ENCODE results near the gene PAPPA2. TPM values are rescaled to one million over a fixed set of nuclear protein-coding genes. Genes with fewer than 3 reads are reported as not detected.

The PAPPA2 gene
- total RNA-seq, 1 experiment from 2014 or later: 0.03 TPM

DNA sequence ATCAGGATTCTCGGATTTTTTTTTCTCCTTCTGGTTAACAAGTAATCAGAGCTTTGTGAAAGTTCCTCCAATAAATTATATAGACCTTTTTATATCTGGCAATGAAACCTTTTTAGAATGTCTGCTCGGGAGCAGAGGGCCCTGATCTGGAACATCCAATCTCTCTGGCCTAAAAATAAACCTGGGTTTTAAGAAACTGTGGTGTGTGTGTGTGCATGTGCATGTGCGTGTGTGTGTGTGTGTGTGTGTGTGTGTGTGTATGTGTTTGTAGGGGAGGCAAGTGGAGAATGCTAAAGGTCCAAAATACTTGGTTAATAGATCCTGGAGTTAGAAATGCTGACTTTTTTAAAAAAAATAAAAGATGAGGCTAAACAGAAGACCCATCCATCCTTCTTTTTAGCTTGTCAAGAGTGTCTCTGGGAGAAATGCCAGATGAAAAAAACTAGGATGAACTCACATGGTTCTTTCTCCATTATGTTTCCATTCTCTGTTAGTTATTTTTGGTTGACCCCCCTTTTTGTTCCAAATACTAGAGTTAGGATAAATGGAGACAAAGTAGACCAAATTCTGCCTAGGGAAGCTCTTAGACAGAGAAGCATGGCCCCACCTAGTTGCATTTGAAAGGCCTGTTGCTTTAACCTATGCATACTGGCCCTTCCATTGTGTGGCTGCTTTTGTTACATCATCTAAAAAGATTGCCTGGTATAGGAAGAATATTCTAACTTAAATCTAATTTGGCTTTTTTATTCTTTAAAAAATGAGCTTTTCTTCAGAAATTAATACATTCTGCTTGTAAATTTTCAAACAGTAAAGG lies 175.9 kb downstream of the PAPPA2 start:
- CTCF ChIA-PET: no interaction called here

DNA sequence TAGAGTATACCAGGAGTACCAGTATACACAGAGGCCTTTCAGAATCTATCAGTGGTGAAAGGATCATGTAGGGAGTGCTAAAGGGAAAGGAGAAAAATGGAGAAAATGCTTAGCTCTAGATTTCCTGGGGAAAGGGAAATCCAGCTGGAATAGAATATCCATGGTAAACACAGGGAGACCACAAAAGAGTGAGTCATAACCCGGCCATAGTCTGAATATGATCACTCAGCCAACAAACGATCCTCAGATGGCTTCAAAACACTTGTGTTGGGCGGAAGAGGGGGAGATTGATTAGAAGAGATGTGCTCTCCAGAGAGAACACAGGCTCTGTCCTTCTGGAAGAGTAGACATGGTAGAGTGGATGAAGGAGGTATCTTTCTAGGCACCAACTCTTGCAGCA lies 180.6 kb downstream of the PAPPA2 start:
- DNase-seq (ENCODE audit: low read depth, low spot score) (no peak), ATAC-seq (no peak)
- in situ Hi-C loops (cut with HindIII; ENCODE audit: low pct_unique_long_range_greater_than_20kb, low sequenced_read_pairs): no loop called here
- no peak overlapping the region for H3K4me3 ChIP-seq (ENCODE audit: low read depth in 2 of 2, low read length in 2 of 2)
- ChIA-PET POLR2A (no interaction called here), CTCF (no interaction called here)
- H3K9me3 ChIP-seq (ENCODE audit: control insufficient read depth, insufficient read depth, low read depth, low read length): no peaks in the 10 kb centered on the region
- intact Hi-C loops (cut with micrococcal nuclease; ENCODE audit: unreplicated experiment): no loop called here
- no peaks in the 10 kb centered on the region for H3K36me3 ChIP-seq (ENCODE audit: control insufficient read depth, insufficient read depth, low read length)
- no peaks in the 10 kb centered on the region for H3K27me3 ChIP-seq (ENCODE audit: control insufficient read depth, insufficient read depth, low read length)
- no peaks in the 10 kb centered on the region for H3K4me1 ChIP-seq (ENCODE audit: control insufficient read depth, insufficient read depth, low read length)
- BruUV-seq (replicated peaks): no TSS peak
- no peak overlapping the region for H3K27ac ChIP-seq (ENCODE audit: low read length)
- TF ChIP-seq, protein P1, sequence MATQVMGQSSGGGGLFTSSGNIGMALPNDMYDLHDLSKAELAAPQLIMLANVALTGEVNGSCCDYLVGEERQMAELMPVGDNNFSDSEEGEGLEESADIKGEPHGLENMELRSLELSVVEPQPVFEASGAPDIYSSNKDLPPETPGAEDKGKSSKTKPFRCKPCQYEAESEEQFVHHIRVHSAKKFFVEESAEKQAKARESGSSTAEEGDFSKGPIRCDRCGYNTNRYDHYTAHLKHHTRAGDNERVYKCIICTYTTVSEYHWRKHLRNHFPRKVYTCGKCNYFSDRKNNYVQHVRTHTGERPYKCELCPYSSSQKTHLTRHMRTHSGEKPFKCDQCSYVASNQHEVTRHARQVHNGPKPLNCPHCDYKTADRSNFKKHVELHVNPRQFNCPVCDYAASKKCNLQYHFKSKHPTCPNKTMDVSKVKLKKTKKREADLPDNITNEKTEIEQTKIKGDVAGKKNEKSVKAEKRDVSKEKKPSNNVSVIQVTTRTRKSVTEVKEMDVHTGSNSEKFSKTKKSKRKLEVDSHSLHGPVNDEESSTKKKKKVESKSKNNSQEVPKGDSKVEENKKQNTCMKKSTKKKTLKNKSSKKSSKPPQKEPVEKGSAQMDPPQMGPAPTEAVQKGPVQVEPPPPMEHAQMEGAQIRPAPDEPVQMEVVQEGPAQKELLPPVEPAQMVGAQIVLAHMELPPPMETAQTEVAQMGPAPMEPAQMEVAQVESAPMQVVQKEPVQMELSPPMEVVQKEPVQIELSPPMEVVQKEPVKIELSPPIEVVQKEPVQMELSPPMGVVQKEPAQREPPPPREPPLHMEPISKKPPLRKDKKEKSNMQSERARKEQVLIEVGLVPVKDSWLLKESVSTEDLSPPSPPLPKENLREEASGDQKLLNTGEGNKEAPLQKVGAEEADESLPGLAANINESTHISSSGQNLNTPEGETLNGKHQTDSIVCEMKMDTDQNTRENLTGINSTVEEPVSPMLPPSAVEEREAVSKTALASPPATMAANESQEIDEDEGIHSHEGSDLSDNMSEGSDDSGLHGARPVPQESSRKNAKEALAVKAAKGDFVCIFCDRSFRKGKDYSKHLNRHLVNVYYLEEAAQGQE (IDR thresholded peaks at IDR 0.05; ENCODE audit: insufficient read depth in 1 of 2, low read depth in 2 of 2, low read length in 1 of 2): no peak

More for the DNA sequence above, 175.9 kb downstream of the PAPPA2 start:
- Histone ChIP-seq H3K27me3 (ENCODE audit: control insufficient read depth, insufficient read depth, low read length) (no peaks in the 10 kb centered on the region), H3K36me3 (ENCODE audit: control insufficient read depth, insufficient read depth, low read length) (no peaks in the 10 kb centered on the region), H3K4me3 (ENCODE audit: low read depth in 2 of 2, low read length in 2 of 2) (no peak overlapping the region), H3K27ac (ENCODE audit: low read length) (no peak overlapping the region), H3K4me1 (ENCODE audit: control insufficient read depth, insufficient read depth, low read length) (no peaks in the 10 kb centered on the region), H3K9me3 (ENCODE audit: control insufficient read depth, insufficient read depth, low read depth, low read length) (no peaks in the 10 kb centered on the region)
- intact Hi-C loops (cut with micrococcal nuclease; ENCODE audit: unreplicated experiment) (no loop called here), in situ Hi-C loops (cut with HindIII; ENCODE audit: low pct_unique_long_range_greater_than_20kb, low sequenced_read_pairs) (no loop called here)
- ATAC-seq (no peak), DNase-seq (ENCODE audit: low read depth, low spot score) (no peak)
- TF ChIP-seq, protein P2, sequence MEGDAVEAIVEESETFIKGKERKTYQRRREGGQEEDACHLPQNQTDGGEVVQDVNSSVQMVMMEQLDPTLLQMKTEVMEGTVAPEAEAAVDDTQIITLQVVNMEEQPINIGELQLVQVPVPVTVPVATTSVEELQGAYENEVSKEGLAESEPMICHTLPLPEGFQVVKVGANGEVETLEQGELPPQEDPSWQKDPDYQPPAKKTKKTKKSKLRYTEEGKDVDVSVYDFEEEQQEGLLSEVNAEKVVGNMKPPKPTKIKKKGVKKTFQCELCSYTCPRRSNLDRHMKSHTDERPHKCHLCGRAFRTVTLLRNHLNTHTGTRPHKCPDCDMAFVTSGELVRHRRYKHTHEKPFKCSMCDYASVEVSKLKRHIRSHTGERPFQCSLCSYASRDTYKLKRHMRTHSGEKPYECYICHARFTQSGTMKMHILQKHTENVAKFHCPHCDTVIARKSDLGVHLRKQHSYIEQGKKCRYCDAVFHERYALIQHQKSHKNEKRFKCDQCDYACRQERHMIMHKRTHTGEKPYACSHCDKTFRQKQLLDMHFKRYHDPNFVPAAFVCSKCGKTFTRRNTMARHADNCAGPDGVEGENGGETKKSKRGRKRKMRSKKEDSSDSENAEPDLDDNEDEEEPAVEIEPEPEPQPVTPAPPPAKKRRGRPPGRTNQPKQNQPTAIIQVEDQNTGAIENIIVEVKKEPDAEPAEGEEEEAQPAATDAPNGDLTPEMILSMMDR (IDR thresholded peaks at IDR 0.05): no peak
- TF ChIP-seq, protein P1 (IDR thresholded peaks at IDR 0.05; ENCODE audit: insufficient read depth in 1 of 2, low read depth in 2 of 2, low read length in 1 of 2): no peak
- TF ChIP-seq SIN3A (IDR thresholded peaks at IDR 0.05; ENCODE audit: borderline replicate concordance, insufficient read depth, low read depth, low read length) (no peak), TCF7L2 (IDR thresholded peaks at IDR 0.05; ENCODE audit: low read depth, low read length) (no peak), POLR2AphosphoS5 (IDR thresholded peaks at IDR 0.05; ENCODE audit: low read depth, low read length) (no peak)
- POLR2A ChIA-PET: no interaction called here
- BruUV-seq (replicated peaks): no TSS peak
